Measurements from ENCODE around the gene GSK3B.

GSK3B gene

DNA sequence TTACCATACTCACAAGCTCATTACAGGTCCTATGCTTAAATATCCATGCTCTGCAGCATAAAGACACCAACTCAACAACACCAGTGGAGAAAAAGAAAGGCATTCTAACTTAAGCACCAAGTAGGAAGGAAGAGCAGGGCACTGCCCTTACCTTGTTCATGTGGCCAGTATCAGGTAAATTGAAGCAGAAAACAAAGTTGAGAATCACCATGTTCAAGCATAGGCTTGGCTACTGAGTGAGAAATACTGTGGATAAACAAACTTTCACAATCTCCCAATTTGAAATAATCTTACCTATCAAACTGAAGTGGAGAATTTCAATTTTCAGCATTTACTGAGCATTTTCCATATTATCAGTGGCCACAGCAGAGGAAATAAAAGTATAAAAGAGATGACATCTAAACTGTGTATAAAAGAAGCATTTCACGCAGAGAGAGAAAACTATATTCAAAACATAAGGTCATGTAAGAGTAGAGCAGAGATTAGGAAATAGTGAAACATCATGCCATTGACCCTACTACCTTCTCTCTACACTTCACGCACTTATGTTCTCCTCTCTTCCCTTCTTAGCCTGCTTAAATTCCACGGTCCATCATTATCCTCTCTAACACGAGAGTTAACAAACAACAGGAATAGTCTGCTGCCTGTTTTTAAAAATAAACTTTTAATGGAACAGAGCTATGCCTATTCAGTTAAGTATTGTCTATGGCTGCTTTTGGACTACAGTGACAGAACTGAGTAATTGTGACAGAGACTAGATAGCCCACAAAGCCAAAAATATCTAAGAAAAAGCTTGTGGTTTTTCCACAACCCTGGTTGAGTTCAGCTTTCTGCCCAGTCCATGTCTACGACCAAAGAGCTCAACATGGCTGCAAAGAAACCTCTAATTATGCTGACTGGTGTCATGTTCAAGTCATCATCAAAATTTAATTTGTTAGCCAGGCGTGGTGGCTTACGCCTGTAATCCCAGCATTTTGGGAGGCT, 169.8 kb downstream of the GSK3B start:
- DNase-seq = no peak

DNA sequence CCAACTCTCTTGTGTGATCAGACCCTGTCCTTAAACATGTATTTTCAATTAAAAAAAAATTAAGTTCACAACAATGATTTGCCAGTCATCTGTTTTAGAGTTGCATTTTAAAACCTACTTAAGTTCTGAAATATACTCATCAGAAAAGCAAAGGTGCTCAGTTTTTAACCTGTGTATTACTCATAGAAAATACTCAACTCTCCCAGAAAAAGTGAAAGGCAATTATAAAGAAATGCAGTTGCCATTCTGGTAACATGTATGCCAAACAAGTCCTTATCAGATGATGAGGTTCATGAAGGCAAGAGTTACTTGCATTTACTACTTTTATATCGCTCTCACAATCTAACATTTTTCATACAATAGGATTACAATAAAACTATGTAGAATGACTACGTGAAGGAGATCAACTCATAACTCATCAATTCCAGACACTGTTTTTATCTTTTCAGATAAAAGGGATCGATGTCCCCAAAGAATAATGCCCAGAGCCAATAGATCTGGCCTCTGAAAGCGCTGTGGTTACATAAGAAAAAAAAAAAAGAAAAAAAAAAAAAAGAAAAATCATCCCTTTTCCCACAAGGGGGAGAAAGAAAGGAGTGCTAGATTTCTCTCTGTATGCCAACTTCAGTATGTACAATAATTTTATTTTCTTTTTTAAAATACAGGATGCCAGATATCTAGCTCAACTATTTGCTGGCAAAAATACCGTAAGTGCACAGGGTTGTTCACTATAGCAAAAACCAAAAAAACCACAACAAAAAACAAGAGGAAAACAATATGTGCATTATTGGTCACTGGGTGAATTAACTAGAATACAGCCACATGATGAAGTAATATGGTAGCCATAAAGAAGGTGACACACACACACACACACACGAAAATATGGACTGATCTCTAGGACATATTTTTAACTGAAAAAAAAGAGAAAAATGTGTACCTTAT, 175.0 kb downstream of the GSK3B start:
- no peak for DNase-seq

DNA sequence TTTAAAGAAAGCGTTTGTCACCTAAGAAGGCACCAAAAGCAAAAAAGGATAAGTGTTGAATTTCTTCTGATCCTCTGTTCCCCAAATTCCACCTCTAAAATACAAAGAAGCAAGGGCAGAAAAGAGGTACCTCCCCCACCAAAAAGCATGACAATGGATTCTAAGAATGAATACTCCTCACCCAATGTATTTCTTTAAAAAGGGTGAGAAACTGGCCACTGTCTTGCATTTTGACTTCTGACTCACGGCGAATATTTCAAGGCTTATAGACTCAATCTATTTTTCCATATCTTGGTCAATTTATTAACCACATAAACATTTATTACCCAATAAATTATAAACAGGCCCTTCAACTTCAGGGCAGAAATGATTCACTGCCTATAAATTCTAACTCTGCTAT, 181.2 kb downstream of the GSK3B start:
- no peak for DNase-seq

DNA sequence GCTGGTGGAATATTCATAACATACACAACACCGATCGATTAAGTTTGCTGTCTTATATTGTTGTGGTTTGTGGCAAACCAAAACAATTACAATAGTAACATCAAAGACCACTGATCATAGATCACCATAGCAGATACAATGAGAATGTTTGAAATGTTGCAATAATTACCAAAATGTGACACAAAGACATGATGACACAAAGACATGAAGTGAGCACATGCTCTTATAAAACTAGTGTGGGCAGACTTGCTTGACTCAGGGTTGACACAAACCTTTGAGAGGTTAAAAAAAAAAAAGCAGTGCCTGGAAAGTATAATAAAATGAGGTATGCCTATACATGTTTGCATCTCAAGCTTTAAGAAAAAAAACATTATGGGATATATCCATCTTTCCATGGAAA, 182.0 kb downstream of the GSK3B start:
- no peak for DNase-seq

- DNase-seq = no peak
Observed at GRCh38 chr3:119911748-119912147, 182.5 kb downstream of the GSK3B start.

- DNase-seq = no peak
Observed at GRCh38 chr3:119902061-119902460, 192.2 kb downstream of the GSK3B start.

DNA sequence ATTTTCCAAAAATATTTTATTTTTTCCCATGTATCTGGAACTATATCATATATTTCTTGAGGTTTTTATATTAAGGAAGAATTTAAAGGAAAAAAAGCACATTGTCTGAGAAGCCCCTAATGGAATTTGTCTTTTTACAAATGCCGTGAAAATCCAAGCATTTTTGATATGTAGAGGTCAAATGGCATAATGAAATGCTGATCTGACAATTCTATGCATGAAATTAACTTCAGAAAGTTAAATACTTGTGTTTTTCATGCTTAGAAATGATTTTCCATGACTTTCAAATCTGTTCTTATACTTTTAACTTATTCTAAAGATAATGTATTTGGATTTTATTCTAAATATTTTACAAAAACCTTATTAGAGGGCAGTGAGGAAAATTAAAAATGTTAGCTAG, 193.1 kb downstream of the GSK3B start:
- DNase-seq = no peak

GRCh38 chr3:119899192-119899511, 195.1 kb downstream of the GSK3B start:
- DNase-seq = no peak

- DNase-seq = no peak
Observed at GRCh38 chr3:119898478-119899191, 195.6 kb downstream of the GSK3B start.

- peak; percentile 2 for DNase-seq
Observed at GRCh38 chr3:119894195-119894594, 200.1 kb downstream of the GSK3B start.

DNA sequence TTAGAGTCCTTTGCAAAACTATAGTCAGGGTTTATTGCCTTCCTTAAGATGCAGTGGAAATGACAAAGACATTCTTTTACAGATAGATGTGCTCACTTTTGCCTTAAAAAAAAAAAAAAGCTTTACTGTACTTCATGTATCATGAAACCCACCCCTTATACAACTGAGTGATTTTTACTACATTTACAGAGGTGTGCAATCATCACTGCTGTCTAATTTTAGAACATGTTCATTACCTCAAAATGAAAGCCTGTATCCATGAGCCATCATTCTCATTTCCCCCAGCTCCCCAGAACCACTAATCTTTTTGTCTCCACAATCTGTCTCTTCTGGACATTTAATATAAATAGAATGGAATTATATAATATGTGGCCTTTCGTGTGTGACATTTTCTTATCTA, 200.5 kb downstream of the GSK3B start:
- DNase-seq = no peak

GRCh38 chr3:119891944-119892721, 202.1 kb downstream of the GSK3B start:
- peak; percentile 83 for DNase-seq

- peak; percentile 49 for DNase-seq
Observed at GRCh38 chr3:119888681-119889080, 205.6 kb downstream of the GSK3B start.

- peak; percentile 29 for DNase-seq
Observed at GRCh38 chr3:119885746-119886530, 208.3 kb downstream of the GSK3B start.

DNA sequence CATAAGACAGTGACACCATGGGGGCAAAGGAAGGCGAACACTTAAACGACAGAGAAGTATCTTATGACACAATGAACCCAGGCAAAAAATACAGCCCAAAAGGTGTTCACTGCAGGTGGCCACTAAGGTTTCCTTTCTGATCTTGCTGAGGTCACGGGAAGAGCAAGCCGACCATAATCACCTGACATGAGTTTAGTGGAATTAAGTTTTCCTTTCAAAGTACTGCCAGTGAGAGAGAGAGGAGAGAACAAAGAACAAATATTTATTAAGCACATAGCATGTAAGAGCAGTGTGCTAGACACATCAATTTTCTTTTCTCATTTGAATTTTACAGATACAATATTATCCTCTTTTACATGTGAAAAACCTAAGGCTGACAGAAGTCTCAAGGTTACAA, 210.1 kb downstream of the GSK3B start:
- no peak for DNase-seq

DNA sequence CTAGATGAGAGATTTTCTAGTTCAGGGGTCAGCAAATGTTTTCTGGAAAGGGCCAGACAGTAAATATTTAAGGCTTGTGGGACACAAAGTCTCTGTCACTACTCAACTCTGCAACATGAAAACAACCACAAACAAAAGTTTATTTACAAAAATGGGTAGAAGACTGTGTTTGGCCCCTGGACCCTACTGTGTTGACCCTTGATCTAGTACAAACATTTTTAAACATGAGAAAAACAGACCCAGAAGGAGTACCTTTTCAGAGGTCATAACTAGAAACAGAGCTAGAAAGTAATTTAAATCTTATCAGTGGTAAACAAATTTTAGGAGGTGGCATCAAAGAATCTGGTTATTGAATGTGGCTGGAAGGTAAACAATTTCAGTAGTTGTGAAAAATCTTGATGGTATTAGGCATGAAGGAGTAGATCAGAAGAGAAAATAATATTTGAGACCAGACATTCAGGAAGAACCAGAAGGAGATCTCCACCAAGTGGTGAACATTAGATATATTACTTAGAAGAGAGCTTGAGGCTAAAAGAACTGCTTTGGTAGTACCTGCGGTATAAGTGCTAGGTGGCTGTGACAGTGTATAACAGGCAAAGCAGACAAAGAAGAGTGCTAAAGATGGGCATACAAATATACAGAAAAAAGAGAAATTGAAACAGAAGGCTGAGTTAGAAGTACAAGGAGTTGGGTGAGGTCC, 210.6 kb downstream of the GSK3B start:
- DNase-seq = no peak

GRCh38 chr3:119880966-119881365, 213.3 kb downstream of the GSK3B start:
- DNase-seq = no peak

DNA sequence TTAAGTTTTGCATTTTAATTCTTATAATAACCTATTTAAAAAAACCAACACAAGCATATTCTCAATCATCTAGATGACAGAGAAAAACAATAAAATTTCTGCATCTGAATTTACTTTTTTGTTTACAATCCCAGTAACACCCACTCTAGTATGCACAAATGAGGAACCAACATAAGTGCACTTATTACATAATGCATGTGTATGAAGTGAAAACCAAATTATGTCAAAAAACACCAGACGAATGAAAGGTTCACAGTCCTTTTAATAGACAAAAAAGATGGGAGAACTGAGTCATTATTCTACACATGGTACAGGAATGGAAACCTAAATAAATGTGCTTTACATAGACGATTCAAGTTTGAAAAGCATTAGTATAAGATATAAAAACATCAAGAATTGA, 220.6 kb downstream of the GSK3B start:
- no peak for DNase-seq

DNA sequence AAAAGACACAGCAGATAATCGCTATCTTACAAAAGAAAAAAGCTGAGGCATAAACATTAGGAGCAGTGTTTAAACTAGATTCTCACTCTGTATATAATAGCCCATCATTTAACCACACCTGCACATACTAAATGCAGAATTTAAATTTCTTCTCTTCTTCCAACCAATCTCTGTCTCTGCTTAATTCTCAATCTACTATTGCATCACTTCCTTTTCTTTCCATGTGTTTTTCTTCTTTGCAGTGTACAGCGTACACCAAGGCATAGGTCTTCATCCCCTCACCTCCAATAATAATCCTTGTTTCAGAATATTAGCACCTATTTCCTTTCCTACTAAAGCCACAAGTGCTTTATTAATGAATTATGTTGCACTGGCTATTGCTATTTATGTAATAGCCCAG, 221.5 kb downstream of the GSK3B start:
- no peak for DNase-seq

DNA sequence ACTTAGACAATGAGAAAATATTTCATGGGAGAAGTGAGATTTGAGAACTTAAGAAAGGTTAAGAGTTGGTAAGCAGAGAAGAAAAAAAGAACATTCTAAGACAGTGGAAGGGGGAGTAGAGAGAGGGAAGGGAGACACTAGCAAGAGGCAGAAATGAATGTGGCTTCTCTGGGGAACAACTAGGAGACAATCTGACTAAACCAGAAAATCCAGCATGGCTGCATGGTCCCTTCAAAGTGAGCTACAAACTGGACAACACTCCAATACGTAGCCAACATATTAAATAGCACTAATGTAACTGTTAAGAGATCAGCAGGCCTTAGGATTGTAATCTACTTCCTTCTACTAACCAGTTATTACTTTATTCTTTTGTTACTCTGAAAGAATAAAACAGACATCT, 222.7 kb downstream of the GSK3B start:
- DNase-seq = no peak

DNA sequence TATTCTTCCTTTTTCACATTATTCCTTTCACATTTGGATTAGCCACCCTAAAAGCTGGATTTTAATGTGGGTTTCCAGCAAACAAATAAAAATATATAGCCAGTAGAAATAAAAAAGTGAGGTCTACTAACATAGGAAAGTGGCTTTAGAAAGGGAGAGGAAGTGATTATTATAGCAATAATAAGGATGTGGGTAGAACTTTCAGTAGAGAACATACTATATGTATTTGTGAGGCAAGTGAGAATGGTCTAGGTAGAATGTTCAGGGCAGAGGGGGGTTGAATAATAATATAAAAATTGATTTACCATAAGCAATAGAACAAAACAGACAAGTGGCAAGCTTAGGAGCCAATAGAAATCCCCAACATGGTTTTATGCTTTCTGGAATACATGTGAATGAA, 223.7 kb downstream of the GSK3B start:
- DNase-seq = no peak
